ENCODE data around the gene POC5.
"Not testable (repeated sequence)": the region's sequence is repeated elsewhere in the genome, so short reads cannot be mapped to it uniquely, and the experiment has no call there.

The POC5 gene

GRCh38 chr5:75706775-75707174 lies 10.5 kb downstream of the POC5 start:
- H3K27ac ChIP-seq: no peak overlapping the region
- DNase-seq (ENCODE audit: low spot score): no peak
- TF ChIP-seq, protein P1, sequence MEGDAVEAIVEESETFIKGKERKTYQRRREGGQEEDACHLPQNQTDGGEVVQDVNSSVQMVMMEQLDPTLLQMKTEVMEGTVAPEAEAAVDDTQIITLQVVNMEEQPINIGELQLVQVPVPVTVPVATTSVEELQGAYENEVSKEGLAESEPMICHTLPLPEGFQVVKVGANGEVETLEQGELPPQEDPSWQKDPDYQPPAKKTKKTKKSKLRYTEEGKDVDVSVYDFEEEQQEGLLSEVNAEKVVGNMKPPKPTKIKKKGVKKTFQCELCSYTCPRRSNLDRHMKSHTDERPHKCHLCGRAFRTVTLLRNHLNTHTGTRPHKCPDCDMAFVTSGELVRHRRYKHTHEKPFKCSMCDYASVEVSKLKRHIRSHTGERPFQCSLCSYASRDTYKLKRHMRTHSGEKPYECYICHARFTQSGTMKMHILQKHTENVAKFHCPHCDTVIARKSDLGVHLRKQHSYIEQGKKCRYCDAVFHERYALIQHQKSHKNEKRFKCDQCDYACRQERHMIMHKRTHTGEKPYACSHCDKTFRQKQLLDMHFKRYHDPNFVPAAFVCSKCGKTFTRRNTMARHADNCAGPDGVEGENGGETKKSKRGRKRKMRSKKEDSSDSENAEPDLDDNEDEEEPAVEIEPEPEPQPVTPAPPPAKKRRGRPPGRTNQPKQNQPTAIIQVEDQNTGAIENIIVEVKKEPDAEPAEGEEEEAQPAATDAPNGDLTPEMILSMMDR (IDR thresholded peaks at IDR 0.05): no peak
- H3K4me3 ChIP-seq: no peak overlapping the region

DNA sequence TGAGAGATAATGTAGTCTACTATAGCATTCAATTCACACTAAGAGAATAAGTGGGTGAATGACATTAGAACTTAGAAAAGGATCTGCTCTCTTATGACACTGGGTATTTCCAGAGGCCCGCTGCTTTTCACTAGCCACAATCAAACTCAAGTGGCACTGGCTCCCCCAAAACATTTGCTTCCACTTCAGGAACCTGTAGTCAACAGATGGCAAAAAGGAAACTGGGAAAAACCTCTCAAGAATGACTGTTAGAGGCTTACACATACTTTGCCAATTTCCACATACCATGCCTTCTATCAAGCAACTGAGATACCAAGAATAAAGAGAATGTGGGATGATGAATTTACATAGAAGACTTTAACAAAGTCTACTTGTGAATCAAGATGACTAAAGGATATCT lies 11.2 kb downstream of the POC5 start:
- Histone ChIP-seq H3K4me3 (no peak overlapping the region), H3K27ac (no peak overlapping the region)
- DNase-seq (ENCODE audit: low spot score): no peak
- TF ChIP-seq, protein P1 (IDR thresholded peaks at IDR 0.05): no peak

DNA sequence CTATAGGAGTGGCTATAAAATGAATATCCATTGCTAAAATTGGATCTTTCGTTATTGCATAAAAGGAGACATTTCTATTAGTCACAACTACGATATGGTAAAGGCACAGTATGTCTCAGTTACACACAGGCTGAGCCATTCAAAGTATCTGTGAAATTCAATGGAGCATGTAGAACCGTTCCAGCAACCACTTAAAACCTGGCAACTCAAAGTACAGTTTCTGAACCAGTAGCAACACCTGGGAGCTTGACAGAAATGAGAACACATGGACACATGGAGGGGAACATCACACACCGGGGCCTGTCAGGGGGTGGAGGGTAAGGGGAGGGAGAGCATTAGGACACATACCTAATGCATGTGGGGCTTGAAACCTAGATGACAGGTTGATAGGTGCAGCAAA lies 15.4 kb downstream of the POC5 start:
- TF ChIP-seq, protein P1 (IDR thresholded peaks at IDR 0.05): no peak
- no peak for DNase-seq (ENCODE audit: low spot score)
- H3K27ac ChIP-seq: no peak overlapping the region
- no peak overlapping the region for H3K4me3 ChIP-seq

- not testable (repeated sequence) for DNase-seq (ENCODE audit: low spot score); H3K4me3 ChIP-seq; H3K27ac ChIP-seq
Measured at GRCh38 chr5:75695472-75696351, 21.5 kb downstream of the POC5 start.

DNA sequence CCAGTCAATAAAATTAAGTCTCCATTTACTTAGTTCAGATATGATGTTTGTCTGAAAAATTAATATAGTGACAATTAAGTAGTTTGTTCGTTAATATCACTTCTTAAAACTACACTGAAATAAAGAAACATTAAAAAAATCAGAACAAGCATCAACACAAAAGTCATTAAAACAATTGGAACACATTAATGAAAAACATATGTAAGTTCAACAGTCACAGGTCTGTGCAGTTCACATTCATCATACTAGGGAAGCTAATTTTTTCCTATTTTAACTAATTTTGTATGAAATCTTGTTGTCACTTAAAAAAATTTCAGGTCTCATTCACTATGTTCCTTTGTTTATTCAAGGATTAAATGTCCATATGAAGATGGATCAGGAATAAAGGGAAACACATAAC lies 22.5 kb downstream of the POC5 start:
- H3K4me3 ChIP-seq: no peak overlapping the region
- TF ChIP-seq, protein P1 (IDR thresholded peaks at IDR 0.05): no peak
- no peak for DNase-seq (ENCODE audit: low spot score)

DNA sequence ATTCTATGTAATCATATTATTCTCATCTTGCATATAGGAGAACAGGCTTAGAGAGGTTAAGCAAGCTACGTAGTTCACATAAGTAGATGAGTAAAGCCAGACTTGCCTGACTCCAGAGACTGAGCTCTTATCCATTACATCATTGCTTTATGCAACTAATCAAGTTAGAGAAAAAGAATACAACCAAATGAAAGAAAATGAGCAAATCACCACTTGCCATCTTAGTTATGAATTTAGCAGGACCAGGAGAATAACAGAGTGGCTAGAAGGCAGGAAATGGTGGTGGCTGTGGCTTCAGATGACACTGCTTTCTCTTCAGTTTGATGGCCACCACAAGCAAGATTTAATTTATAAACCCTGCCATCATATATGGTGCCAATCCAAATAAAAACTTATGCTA lies 26.6 kb downstream of the POC5 start:
- Histone ChIP-seq H3K27ac (no peak overlapping the region), H3K4me3 (no peak overlapping the region)
- DNase-seq (ENCODE audit: low spot score): no peak
- TF ChIP-seq, protein P1 (IDR thresholded peaks at IDR 0.05): no peak

More for the DNA sequence above, 22.5 kb downstream of the POC5 start:
- H3K27ac ChIP-seq: no peak overlapping the region

GRCh38 chr5:75686480-75686879 lies 30.8 kb downstream of the POC5 start:
- no peak for DNase-seq (ENCODE audit: low spot score)
- Histone ChIP-seq H3K27ac (no peak overlapping the region), H3K4me3 (no peak overlapping the region)
- TF ChIP-seq, protein P1 (IDR thresholded peaks at IDR 0.05): no peak
